ENCODE data around the gene MAPK8IP2. TPM values are rescaled to one million over a fixed set of nuclear protein-coding genes. Genes with fewer than 3 reads are reported as not detected.

The MAPK8IP2 gene
- total and polyA plus RNA-seq, 2 of the 13 experiments (the other 11 are each of a cell fraction or from before 2014, with no cell fraction given) = 1.3 to 2.6 TPM

DNA sequence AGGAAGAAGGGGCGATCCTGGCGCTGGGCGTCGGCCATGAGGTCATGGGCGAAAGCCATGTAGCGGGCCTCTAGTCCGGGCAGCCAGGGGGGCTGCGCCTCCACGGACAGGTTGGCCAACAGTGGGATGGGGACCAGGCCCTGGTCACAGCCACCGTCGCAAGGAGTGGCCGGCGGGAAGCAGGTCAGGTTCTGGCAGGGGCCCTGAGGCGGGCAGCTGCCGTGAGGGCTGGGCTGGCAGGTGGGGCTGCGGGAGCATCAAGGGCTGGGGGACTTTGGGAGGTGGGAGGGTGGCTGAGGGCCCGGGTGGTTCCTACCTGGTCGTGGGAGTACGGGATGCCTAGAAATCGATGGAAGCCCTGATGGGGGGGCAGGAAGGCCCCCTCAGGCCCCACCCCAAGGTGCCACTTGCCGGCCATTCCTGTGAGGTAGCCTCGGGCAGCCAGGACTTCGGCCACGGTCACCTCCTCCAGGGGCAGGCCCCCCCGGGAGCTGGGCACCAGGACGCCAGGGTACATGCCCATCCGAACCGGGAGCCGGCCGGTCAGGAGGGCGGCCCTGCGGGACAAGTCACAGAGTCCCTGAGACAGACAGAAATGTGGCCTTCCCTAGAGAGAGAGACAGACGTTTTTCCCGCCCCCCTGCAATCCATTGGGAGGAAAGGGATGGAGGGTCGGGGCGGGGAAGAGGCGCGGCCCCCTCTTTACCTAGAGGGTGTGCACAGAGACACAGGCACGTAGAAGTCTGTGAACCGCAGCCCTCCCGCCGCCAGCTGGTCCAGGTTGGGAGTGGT is 26.5 kb downstream of the MAPK8IP2 start (continued):
- no peak for TF ChIP-seq NCOA2 (CRISPR knock-in tag; IDR thresholded peaks at IDR 0.05)

GRCh38 chr22:50627642-50628542 is 27.3 kb downstream of the MAPK8IP2 start, which contains the start of gene ARSA:
ARSA (minus strand) TSS chr22:50628152; CDS start chr22:50627779, 373 bp downstream.
- Histone ChIP-seq H3K9me3 (ENCODE audit: low read length) (no peaks in the 10 kb centered on the region), H3K27me3 (ENCODE audit: control insufficient read depth in 1 of 2, insufficient read depth in 2 of 2, low read length in 2 of 2) (no peaks in the 10 kb centered on the region; a peak in 1 of 5 replicates), H3K79me2 (ENCODE audit: insufficient read depth, low read length) (peaks cover 4% of the 10 kb centered on the region), H3K36me3 (replicated peaks in 1 of 2; ENCODE audit: control insufficient read depth in 1 of 2, insufficient read depth in 2 of 2, low read length in 2 of 2) (no peaks in the 10 kb centered on the region), H3K4me1 (ENCODE audit: insufficient read depth, low read length) (peaks cover 41% of the 10 kb centered on the region), H2AFZ (ENCODE audit: low read length) (no peak within 1 kb of the TSS), H4K20me1 (ENCODE audit: insufficient read depth, low read length) (no peaks in the 10 kb centered on the region), H3K9ac (ENCODE audit: insufficient read depth, low read depth, low read length) (peak within 1 kb of the TSS; percentile 79), H3K27ac (ENCODE audit: extremely low read length, insufficient read depth, low read length) (peak within 1 kb of the TSS; percentile 79), H3K4me2 (ENCODE audit: low read depth, low read length) (peak within 1 kb of the TSS; percentile 92), H3K4me3 (replicated peaks in 1 of 3; ENCODE audit: insufficient read depth in 1 of 3, low read depth in 2 of 3, low read length in 3 of 3) (peak within 1 kb of the TSS; percentile 68 to 88 (median 86))
- in situ Hi-C loops (cut with HindIII; ENCODE audit: extremely low pct_ligation_motif_present, low pct_unique_long_range_greater_than_20kb) (loop anchor here (5.0 kb wide), 1 partner anchor 69 kb away; no protein-coding TSS in a partner anchor), intact Hi-C loops (cut with micrococcal nuclease; ENCODE audit: unreplicated experiment) (loop anchor here (1.0 to 2.0 kb wide), 2 partner anchors 14 to 63 kb away; no protein-coding TSS in a partner anchor)
- POLR2A ChIA-PET = interaction anchor here (1.0 to 4.2 kb wide), 7 partner anchors 13 to 130 kb away, joined by 3 to 56 read pairs (median 4); partner anchors contain the start of gene SCO2
- FAIRE-seq (no peak), DNase-seq (ENCODE audit: low spot score) (peak; percentile 70), ATAC-seq (peak; percentile 89)
- under 1% methylated on average over 30 of the region's 88 CpGs for WGBS (ENCODE audit: low lambda C conversion rate)
- CTCF ChIA-PET (ENCODE audit: low intra/inter-chr PET ratio, low total read pairs) = interaction anchor here (1.0 to 2.7 kb wide), 3 partner anchors 14 to 72 kb away, joined by 4 to 16 read pairs (median 14); no protein-coding TSS in a partner anchor
- BruUV-seq (replicated peaks) = TSS peak; percentile 68
- peak; percentile 10; the same call in 1 of the 2 replicates for TF ChIP-seq ZMYM4 (CRISPR knock-in tag; IDR thresholded peaks at IDR 0.05)
- no peak for TF ChIP-seq ZNF3 (CRISPR knock-in tag; IDR thresholded peaks at IDR 0.05)
- no peak for TF ChIP-seq THAP8 (CRISPR knock-in tag; IDR thresholded peaks at IDR 0.05; ENCODE audit: borderline replicate concordance)
- no peak for TF ChIP-seq AGO2 (optimal IDR thresholded peaks at IDR 0.05; ENCODE audit: low read depth, low read length)
- no peak for TF ChIP-seq ZNF24 (IDR thresholded peaks at IDR 0.05)
- TF ChIP-seq PBX2 (CRISPR knock-in tag; IDR thresholded peaks at IDR 0.05) = no peak
- TF ChIP-seq YEATS2 (CRISPR knock-in tag; IDR thresholded peaks at IDR 0.05; ENCODE audit: borderline replicate concordance) = no peak; the same call in 1 of the 2 replicates
- TF ChIP-seq ZFP1 (CRISPR knock-in tag; IDR thresholded peaks at IDR 0.05) = no peak
- TF ChIP-seq BCL6 (CRISPR knock-in tag; IDR thresholded peaks at IDR 0.05) = 0 out of 2 replicates have a peak, but pooled peaks have one; percentile 12
- no peak for TF ChIP-seq KLF16 (CRISPR knock-in tag; IDR thresholded peaks at IDR 0.05)
- TF ChIP-seq RBM22 (optimal IDR thresholded peaks at IDR 0.05; ENCODE audit: low read length) = no peak
- TF ChIP-seq ZMYM3 (CRISPR knock-in tag; IDR thresholded peaks at IDR 0.05) = no peak
- no peak for TF ChIP-seq CENPT (CRISPR knock-in tag; IDR thresholded peaks at IDR 0.05; ENCODE audit: low read depth)
- TF ChIP-seq NR3C1 (CRISPR knock-in tag; IDR thresholded peaks at IDR 0.05) = no peak; the same call in 1 of the 2 replicates
- no peak for TF ChIP-seq PLRG1 (conservative IDR thresholded peaks at IDR 0.05)
- no peak for TF ChIP-seq HNRNPK (IDR thresholded peaks at IDR 0.05; ENCODE audit: low read depth, low read length, poor library complexity, severe bottlenecking)
- TF ChIP-seq GABPB1 (CRISPR knock-in tag; IDR thresholded peaks at IDR 0.05) = peak; percentile 77
- TF ChIP-seq NFE2L2 (IDR thresholded peaks at IDR 0.05; ENCODE audit: low read length) = no peak
- TF ChIP-seq IRX3 (CRISPR knock-in tag; IDR thresholded peaks at IDR 0.05; ENCODE audit: borderline replicate concordance, low read depth) = no peak
- TF ChIP-seq FOXJ3 (CRISPR knock-in tag; IDR thresholded peaks at IDR 0.05; ENCODE audit: borderline replicate concordance) = no peak
